Measurements from ENCODE around the gene REV1. TPM values are rescaled to one million over a fixed set of nuclear protein-coding genes. Genes with fewer than 3 reads are reported as not detected.

REV1 gene
- total and polyA plus RNA-seq, 9 of the 15 experiments (the other 6 are each of a cell fraction or from before 2014, with no cell fraction given), result 12.8 to 54.4 (median 29.6) TPM

- peak overlapping the region; percentile 76 for H2AFZ ChIP-seq (ENCODE audit: low read depth, low read length)
- WGBS (ENCODE audit: insufficient coverage, low coverage, missing lambda C conversion rate), result 0% methylated on average over 42 of the region's 95 CpGs
- in situ Hi-C loops (cut with MboI), result no loop called here
- TF ChIP-seq GTF2E2 (tag; IDR thresholded peaks at IDR 0.05), result 0 out of 2 replicates have a peak, but pooled peaks have one; percentile 12
- TF ChIP-seq, protein P1, sequence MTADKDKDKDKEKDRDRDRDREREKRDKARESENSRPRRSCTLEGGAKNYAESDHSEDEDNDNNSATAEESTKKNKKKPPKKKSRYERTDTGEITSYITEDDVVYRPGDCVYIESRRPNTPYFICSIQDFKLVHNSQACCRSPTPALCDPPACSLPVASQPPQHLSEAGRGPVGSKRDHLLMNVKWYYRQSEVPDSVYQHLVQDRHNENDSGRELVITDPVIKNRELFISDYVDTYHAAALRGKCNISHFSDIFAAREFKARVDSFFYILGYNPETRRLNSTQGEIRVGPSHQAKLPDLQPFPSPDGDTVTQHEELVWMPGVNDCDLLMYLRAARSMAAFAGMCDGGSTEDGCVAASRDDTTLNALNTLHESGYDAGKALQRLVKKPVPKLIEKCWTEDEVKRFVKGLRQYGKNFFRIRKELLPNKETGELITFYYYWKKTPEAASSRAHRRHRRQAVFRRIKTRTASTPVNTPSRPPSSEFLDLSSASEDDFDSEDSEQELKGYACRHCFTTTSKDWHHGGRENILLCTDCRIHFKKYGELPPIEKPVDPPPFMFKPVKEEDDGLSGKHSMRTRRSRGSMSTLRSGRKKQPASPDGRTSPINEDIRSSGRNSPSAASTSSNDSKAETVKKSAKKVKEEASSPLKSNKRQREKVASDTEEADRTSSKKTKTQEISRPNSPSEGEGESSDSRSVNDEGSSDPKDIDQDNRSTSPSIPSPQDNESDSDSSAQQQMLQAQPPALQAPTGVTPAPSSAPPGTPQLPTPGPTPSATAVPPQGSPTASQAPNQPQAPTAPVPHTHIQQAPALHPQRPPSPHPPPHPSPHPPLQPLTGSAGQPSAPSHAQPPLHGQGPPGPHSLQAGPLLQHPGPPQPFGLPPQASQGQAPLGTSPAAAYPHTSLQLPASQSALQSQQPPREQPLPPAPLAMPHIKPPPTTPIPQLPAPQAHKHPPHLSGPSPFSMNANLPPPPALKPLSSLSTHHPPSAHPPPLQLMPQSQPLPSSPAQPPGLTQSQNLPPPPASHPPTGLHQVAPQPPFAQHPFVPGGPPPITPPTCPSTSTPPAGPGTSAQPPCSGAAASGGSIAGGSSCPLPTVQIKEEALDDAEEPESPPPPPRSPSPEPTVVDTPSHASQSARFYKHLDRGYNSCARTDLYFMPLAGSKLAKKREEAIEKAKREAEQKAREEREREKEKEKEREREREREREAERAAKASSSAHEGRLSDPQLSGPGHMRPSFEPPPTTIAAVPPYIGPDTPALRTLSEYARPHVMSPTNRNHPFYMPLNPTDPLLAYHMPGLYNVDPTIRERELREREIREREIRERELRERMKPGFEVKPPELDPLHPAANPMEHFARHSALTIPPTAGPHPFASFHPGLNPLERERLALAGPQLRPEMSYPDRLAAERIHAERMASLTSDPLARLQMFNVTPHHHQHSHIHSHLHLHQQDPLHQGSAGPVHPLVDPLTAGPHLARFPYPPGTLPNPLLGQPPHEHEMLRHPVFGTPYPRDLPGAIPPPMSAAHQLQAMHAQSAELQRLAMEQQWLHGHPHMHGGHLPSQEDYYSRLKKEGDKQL (CRISPR knock-in tag; IDR thresholded peaks at IDR 0.05; ENCODE audit: borderline replicate concordance), result no peak
- TF ChIP-seq SIN3B (IDR thresholded peaks at IDR 0.05; ENCODE audit: low read depth), result 0 out of 2 replicates have a peak, but pooled peaks have one; percentile 22
- TF ChIP-seq ZBTB2 (IDR thresholded peaks at IDR 0.05), result peak; percentile 39; the same call in 1 of the 2 replicates
- TF ChIP-seq CREB1 (IDR thresholded peaks at IDR 0.05), result peak; percentile 85; the same call in 1 of the 2 replicates
- TF ChIP-seq CREB1 (CRISPR knock-in tag; IDR thresholded peaks at IDR 0.05), result peak; percentile 67; the same call in 1 of the 2 replicates
- peak; percentile 29; the same call in 1 of the 2 replicates for TF ChIP-seq RB1 (IDR thresholded peaks at IDR 0.05; ENCODE audit: low read depth)
- TF ChIP-seq ZNF124 (CRISPR knock-in tag; IDR thresholded peaks at IDR 0.05), result no peak
- TF ChIP-seq NRF1 (conservative IDR thresholded peaks at IDR 0.05 in 1 of 2, IDR thresholded peaks at IDR 0.05 in 1 of 2), result peak; percentile 61 to 68
- TF ChIP-seq NFXL1 (CRISPR knock-in tag; IDR thresholded peaks at IDR 0.05), result no peak
Measured at GRCh38 chr2:99489063-99489760, 605 bp downstream of the REV1 start.

More at GRCh38 chr2:99489063-99489760, 605 bp downstream of the REV1 start:
- Histone ChIP-seq H3K27me3 (ENCODE audit: control insufficient read depth in 2 of 2, insufficient read depth in 2 of 2, low read length in 2 of 2) (no peaks in the 10 kb centered on the region), H3K4me1 (replicated peaks in 1 of 2; ENCODE audit: control insufficient read depth in 2 of 2, insufficient read depth in 2 of 2, low read length in 2 of 2) (peaks cover 10 to 17% of the 10 kb centered on the region in 2 experiments), H3K9ac (ENCODE audit: insufficient read depth in 1 of 2, low read depth in 2 of 2, low read length in 2 of 2) (peak overlapping the region; percentile 89 to 97), H3K4me2 (ENCODE audit: insufficient read depth, low read length) (peak overlapping the region; percentile 83), H3K79me2 (ENCODE audit: control insufficient read depth, insufficient read depth, low read length) (peaks cover 43% of the 10 kb centered on the region), H3K9me3 (replicated peaks; ENCODE audit: control insufficient read depth, insufficient read depth, low read depth, low read length) (no peaks in the 10 kb centered on the region), H3K36me3 (ENCODE audit: control insufficient read depth, insufficient read depth, low read length) (peaks cover 3% of the 10 kb centered on the region; the same call in 1 of the 3 replicates), H3K9me1 (ENCODE audit: control insufficient read depth, insufficient read depth, low read length) (no peaks in the 10 kb centered on the region), H4K20me1 (replicated peaks; ENCODE audit: control insufficient read depth, insufficient read depth, low read length) (peaks cover 6% of the 10 kb centered on the region), H3K27ac (ENCODE audit: extremely low read depth, low read depth, low read length) (peak overlapping the region; percentile 90), H3K4me3 (peak overlapping the region; percentile 62)
- FAIRE-seq (no peak), ATAC-seq (peak; percentile 59), DNase-seq (ENCODE audit: extremely low read depth in 1 of 4, low spot score in 3 of 4) (peak; percentile 77 to 86 (median 81))
- POLR2A ChIA-PET, result interaction anchor here (1.0 kb wide), 1 partner anchor 153 kb away, joined by 3 read pairs; the partner anchor contains the start of gene TXNDC9
- CTCF ChIA-PET (ENCODE audit: low intra/inter-chr PET ratio), result interaction anchor here (0.9 to 1.9 kb wide), 3 partner anchors 47 to 754 kb away, joined by 4 to 9 read pairs (median 8); partner anchors contain the start of genes EIF5B and TXNDC9
- BruUV-seq (replicated peaks), result no TSS peak
- intact Hi-C loops (cut with micrococcal nuclease), result no loop called here
